Measurements from ENCODE around the gene GLIS1.

DNA sequence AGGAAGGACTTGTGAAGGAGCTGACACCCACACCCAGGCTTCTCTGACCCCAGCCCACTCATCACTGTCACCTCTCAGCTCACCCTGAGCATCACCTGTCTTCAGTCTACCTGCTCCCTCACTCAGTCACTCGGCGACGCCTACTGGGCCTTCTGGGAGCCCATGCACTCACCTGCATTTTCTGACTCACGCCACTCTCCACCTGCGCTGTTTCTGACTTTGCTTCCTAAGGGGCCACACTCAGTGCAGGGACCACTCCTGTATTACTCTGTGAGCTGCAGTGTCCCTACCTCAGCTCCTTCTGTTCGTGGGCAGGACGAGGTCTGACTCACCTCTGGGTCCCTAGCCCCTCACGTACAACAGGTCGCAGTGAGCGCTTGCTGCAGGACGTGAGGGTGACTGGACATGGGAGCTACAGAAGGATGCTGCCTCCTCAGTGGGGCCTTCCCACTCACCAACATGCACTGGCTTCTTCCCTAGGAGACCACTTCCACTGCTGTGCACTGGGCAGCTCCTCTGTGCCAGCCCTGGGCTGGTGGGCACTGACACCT is 102.3 kb downstream of the GLIS1 start:
- TF ChIP-seq POLR2AphosphoS5 (IDR thresholded peaks at IDR 0.05; ENCODE audit: borderline replicate concordance, low read depth, low read length) (no peak), EZH2 (IDR thresholded peaks at IDR 0.05) (no peak), FOXP2 (optimal IDR thresholded peaks at IDR 0.05; ENCODE audit: control extremely low read depth, extremely low read length, insufficient read depth) (no peak)

Data from SK-N-MC (cell line).